K562 (cell line): ENCODE results near the gene PLK4. TPM values are rescaled to one million over a fixed set of nuclear protein-coding genes. Genes with fewer than 3 reads are reported as not detected.

Source experiments
- ATF4 ChIP-seq: fragments of 450-650 bp; formaldehyde crosslinking; IDR thresholded peaks from 2 replicates; pipeline ENCODE4 v1.4.0; 2022; ENCODE audit warnings: mild to moderate bottlenecking, moderate library complexity
- BMI1 ChIP-seq: fragments of 150-350 bp; IDR thresholded peaks from 2 replicates; pipeline ENCODE4 v1.6.1; 2014; ENCODE audit warnings: low read length
- CEBPG ChIP-seq, 3 experiments: fragments of 200-800 bp in 1 of 3; sonication (Bioruptor generic) in 1 of 3; sonication (generic) in 1 of 3; formaldehyde crosslinking in 1 of 3; IDR thresholded peaks in 2 of 3; conservative IDR thresholded peaks in 1 of 3; 2 replicates each; pipeline versions ENCODE4 v1.6.1 to v1.8.0; 2016 to 2022; ENCODE audit warnings: missing compliant biosample characterization in 2 of 3, missing genetic modification characterization in 2 of 3, mild to moderate bottlenecking in 1 of 3, missing genetic modification reagents in 1 of 3
- HNRNPH1 ChIP-seq: fragments of 200-400 bp; formaldehyde crosslinking; optimal IDR thresholded peaks from 2 replicates; pipeline ENCODE3; 2017; ENCODE audit warnings: low read depth, mild to moderate bottlenecking, low read length, moderate library complexity
- NFIX ChIP-seq: fragments of 250-450 bp; sonication (Bioruptor Pico); IDR thresholded peaks from 2 replicates; pipeline ENCODE4 v1.4.0; 2020; ENCODE audit warnings: low read depth, mild to moderate bottlenecking, moderate library complexity
- NR3C1 ChIP-seq: sonication (generic); formaldehyde crosslinking; IDR thresholded peaks from 2 replicates; pipeline ENCODE4 v1.8.1; 2022; ENCODE audit warnings: missing genetic modification reagents
- TCF7L2 ChIP-seq: fragments of 150-350 bp; IDR thresholded peaks from 2 replicates; pipeline ENCODE4 v1.6.1; 2016; ENCODE audit warnings: low read depth, mild to moderate bottlenecking, low read length, moderate library complexity
- ZFPM2 ChIP-seq: fragments of 250-450 bp; sonication (Bioruptor Pico); IDR thresholded peaks from 2 replicates; pipeline ENCODE4 v1.5.1; 2022; ENCODE audit warnings: mild to moderate bottlenecking
- ZNF318 ChIP-seq, 2 experiments: fragments of 450-650 bp; IDR thresholded peaks; 2 replicates each; pipeline ENCODE4 v1.6.1; 2016; ENCODE audit warnings: mild to moderate bottlenecking in 2 of 2, borderline replicate concordance in 1 of 2, low read depth in 1 of 2, moderate library complexity in 1 of 2
- ZNF41 ChIP-seq: fragments of 250-450 bp; sonication (Bioruptor Pico); conservative IDR thresholded peaks from 2 replicates; pipeline ENCODE4 v1.4.0; 2020; ENCODE audit warnings: mild to moderate bottlenecking
- ZNF444 ChIP-seq: fragments of 250-450 bp; sonication (Bioruptor Pico); IDR thresholded peaks from 2 replicates; pipeline ENCODE4 v1.4.0; 2020; ENCODE audit warnings: mild to moderate bottlenecking, moderate library complexity
- polyA plus RNA-seq, 8 experiments: library from polyadenylated mRNA; depleted of rRNA in 4 of 8; stranded (reverse) in 5 of 8; unstranded in 3 of 8; fragments of >200 nt; fragmentation: Nextera tagmentation in 2 of 8; fragmentation: Illumina TruSeq in 1 of 8; extraction: Ambion mirVana in 2 of 8; extraction: Trizol in 1 of 8; gene quantifications; 2 replicates each; pipeline versions ENCODE4 v1.2.1 to v1.2.3, GENCODE V29; 2011 to 2014; ENCODE audit warnings: inconsistent platforms in 1 of 8, missing spikeins in 1 of 8
- total RNA-seq, 7 experiments: library from RNA; depleted of rRNA in 6 of 7; stranded (reverse); fragments of >200 nt in 6 of 7; fragmentation: Illumina TruSeq in 2 of 7; extraction: Trizol in 2 of 7; gene quantifications; 2 replicates each; pipeline versions ENCODE4 v1.2.1 to v1.2.3, GENCODE V29; 2011 to 2021; ENCODE audit warnings: low replicate concordance in 1 of 7
- TF ChIP-seq, protein P1 (sequence below): fragments of 450-650 bp; formaldehyde crosslinking; IDR thresholded peaks from 2 replicates; pipeline ENCODE4 v1.4.0; 2022; ENCODE audit warnings: missing genetic modification characterization

The PLK4 gene
- total and polyA plus RNA-seq, 9 of the 15 experiments (the other 6 are each of a cell fraction or from before 2014, with no cell fraction given) = 16.2 to 95.3 (median 54.3) TPM

DNA sequence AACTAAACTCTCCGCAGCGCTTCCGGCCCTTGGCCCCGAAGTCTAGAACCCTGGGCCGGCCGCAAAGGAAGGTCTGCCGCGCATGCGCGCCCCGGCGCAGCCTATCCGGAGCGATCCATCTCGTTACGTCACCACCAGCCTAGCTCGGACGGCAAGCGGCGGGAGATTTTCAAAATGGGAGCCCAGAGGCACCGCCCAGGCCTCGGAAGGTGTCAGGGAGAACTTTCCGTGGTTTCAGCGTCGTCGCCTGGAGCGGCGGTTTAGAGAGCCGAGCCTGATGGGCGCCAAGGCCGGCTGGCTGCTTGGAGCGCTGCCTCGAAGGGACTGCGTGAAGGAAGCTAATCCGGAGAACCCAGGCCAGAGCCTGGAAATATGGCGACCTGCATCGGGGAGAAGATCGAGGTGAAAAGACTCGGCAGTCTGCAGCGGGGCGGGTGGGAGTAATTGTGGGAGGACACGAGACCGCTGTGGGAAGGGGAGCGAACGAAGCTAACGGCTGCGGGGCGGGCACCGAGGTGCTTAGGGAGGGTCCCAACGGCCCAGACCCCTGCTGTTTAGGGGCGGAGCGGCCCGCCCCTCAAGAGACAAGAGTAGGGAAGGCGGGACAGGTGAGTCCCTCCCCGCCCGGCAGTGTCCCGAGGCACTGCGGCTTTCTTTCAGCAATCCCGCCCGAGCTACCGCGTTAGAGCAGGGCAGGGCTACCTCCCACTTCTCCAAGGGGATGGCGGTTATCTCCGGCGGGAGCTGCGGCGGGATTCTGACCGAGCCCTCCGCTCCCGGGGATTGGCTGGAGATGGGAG lies at the start of gene PLK4 (continued):
- TF ChIP-seq ZNF318 (IDR thresholded peaks at IDR 0.05; ENCODE audit: borderline replicate concordance in 1 of 2, low read depth in 1 of 2) = no peak
- peak; percentile 74; the same call in 1 of the 2 replicates for TF ChIP-seq CEBPG (CRISPR knock-in tag; IDR thresholded peaks at IDR 0.05)
- peak; percentile 27 to 62; a peak in 2 of 4 replicates for TF ChIP-seq CEBPG (tag; conservative IDR thresholded peaks at IDR 0.05 in 1 of 2, IDR thresholded peaks at IDR 0.05 in 1 of 2)
- TF ChIP-seq, protein P1, sequence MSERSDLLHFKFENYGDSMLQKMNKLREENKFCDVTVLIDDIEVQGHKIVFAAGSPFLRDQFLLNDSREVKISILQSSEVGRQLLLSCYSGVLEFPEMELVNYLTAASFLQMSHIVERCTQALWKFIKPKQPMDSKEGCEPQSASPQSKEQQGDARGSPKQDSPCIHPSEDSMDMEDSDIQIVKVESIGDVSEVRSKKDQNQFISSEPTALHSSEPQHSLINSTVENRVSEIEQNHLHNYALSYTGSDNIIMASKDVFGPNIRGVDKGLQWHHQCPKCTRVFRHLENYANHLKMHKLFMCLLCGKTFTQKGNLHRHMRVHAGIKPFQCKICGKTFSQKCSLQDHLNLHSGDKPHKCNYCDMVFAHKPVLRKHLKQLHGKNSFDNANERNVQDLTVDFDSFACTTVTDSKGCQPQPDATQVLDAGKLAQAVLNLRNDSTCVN (CRISPR knock-in tag) = no peak
- TF ChIP-seq ATF4 (CRISPR knock-in tag) = no peak
- TF ChIP-seq NFIX (CRISPR knock-in tag) = no peak
- no peak for TF ChIP-seq NR3C1 (CRISPR knock-in tag)
- no peak for TF ChIP-seq HNRNPH1
- no peak for TF ChIP-seq BMI1
- TF ChIP-seq TCF7L2 = no peak
- TF ChIP-seq ZNF444 = no peak
- TF ChIP-seq ZNF41 (CRISPR knock-in tag) = no peak
- TF ChIP-seq ZFPM2 = no peak
